Posterior vena cava (tissue), 2 donors: ENCODE data around the gene TRPV4. TPM values are rescaled to one million over a fixed set of nuclear protein-coding genes. Genes with fewer than 3 reads are reported as not detected.

ENCODE experiments used
- DNase-seq: peaks from one replicate; pipeline ENCODE4 v3.0.0-alpha.2; 2020; ENCODE audit warnings: low spot score
- intact Hi-C, 2 donors: fragments of 100-400 bp; cut with DNase I; formaldehyde crosslinking; loops; one replicate each; pipeline versions ENCODE4 v1.14.1 to v1.14.2; 2022 to 2023
- total RNA-seq, 2 donors: library from RNA; stranded (reverse); fragmentation: NEBNext Ultra II Directional; extraction: Animal tissue kit (Norgen Biotek cat#: 25700); gene quantifications; one replicate each; pipeline ENCODE4 v1.2.1, GENCODE V29; 2021
- donor health status: DM: yes; HTN: yes; CAD: no.
- donor health status: DM: yes; HTN: yes; CAD: no.

The TRPV4 gene
- total RNA-seq, 2 donors from 2014 or later = 1.1 to 2.0 TPM

DNA sequence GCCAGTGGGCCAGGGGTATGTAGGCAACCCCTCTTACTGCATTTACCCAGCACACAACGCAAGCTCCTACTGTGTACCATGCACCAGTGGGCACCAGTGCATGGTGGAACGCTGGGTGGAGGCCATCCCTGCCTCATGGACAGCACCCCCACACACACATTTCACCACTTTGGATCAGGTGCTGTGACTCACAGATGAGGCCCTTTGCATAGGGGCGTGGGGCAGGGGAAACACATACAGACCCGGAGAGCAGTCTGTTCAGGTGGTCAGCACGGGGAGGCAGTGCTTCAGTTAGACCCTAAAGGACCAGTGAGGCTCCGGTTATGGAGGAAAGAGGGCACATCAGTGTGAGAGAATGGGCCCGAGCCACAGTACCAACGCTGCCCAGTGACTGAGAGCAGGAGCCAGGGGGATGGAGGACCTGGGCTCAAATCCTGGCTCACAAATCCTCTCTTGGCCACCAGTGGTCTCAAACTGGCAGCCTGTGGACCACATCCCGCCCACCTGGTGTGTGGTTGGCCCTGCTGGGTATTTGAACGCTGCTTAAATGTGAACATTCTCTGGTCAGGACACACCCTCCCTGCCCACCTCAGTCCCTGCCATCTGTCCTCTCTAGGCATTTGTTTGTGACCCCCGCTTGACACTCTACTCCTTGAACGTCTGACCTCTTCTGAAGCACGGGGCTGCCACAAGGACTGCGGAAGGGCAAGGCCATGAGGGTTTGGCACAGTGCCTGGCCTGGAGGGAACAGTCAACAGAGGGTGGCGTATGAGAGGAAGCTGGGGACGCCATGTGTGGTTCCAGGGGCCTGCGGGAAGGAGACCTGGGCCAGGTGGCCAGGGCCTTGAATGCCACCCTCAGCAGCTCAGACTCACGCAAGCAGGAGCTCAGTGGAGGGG, 72.9 kb downstream of the TRPV4 start:
- peak; percentile 80 for DNase-seq
- intact Hi-C loops = no loop called here

DNA sequence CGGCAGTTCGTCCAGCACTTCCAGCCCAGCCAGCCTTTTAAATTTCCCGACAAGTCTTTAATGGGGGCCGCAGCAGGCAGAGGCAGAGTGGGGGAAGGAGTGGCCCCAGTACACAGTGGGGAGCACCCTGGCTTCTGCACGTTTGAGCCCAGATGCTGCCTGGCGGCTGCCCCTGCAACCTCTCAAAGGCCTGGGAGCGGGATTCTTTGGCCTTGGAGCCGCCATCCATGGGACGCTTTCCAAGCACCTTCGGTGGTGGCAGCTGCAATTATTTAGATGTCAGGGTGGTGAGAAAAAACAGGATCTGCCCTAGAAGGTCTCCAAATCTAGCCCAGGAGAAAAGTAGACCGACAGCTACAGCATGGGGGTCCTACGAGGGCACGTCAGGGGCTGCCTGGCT, 73.6 kb downstream of the TRPV4 start:
- intact Hi-C loops = no loop called here
- DNase-seq = peak; percentile 51

DNA sequence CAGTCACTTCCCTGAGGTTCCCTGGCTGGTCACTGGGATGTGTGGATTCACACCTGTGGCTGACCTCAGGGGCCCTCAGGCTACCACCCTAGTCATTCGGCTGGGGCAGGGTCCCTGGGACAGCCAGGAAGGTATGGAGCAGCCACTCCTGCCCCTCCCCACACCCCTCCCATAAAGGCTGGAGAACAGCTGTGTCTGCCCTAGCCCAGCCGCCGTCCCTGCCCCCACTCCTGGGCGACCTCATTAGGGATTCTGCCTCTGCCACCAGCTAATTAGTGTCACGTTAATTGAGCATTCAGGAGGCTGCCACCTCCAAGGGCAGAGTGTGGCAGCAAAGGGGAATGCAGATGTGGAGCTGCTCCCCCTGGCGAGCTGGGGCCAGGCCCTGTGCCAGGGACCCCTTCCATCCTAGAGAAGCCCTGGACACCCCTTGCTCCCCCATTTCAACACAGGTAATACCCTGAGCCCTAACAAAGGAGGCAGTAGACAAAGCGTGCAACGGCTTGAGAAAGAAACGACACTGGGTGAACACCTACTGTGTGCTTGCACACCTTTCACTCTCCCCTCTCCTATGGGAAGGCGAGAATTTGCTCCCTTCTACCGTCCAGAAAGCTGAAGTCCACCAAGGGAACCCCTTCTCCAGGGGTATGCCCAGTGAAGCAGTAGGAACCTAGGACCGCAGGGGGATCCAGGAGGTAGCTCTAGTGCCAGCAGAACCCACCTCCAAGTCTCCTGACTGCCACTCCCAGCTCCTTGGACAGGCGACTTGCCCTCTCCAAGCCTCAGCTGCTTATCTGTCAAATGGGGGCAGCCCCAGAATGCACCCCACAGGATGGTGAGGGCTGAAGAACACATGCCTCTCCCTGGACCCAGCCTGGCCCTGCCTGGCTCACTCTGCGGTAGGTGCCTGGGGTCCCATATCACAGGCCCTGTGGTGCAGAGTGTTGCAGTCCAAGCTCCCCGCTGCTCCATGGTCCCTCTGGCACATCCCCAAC, 74.5 kb downstream of the TRPV4 start:
- peak; percentile 55 for DNase-seq
- intact Hi-C loops = no loop called here

DNA sequence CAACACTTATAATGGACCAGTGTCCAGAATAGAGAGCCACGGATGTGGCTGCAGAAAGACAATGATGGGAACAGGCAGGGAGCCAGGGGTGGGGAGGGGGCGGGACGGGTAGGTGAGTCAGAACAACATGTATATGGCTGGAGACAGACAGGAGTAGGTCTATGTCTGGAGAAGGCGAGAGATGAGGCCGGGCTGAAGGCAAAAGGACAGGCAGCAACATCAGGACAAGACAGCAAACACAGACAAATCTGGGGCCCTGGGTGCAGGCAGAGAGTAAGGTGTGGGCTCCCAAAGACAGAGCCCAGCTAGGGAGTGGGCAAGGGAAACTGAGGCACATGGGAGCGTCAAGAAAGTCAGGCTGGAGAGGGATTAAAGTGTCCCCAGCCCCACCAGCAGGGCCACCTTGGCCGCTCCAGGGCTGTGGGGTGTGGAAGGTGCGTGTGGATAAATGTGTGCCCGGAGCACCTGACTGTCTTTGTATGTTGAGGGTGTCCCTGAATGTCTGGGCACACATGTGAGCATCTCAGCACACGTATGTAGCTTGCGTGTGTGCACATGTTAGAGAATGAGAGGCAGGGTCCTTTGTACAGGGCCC, 75.4 kb downstream of the TRPV4 start:
- DNase-seq = peak; percentile 44
- intact Hi-C loops = no loop called here

DNA sequence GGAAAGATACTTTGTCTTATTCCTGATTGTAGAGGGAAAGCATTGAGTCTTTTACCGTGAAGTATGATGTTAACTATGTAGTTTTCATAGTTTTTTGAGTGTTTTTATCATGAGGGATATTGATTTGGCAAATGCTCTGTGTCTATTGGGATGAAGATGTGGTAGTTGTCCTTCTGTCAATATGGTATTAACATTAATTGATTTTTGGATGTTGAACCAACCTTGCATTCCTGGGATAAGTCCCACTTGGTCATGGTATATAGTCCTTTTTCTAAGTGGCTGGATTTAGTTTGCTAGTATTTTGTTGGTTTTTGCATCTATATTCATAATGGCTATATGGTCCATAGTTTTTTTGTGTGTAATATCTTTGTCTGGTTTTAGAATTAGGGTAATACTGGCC, 76.7 kb downstream of the TRPV4 start:
- DNase-seq = no peak
- intact Hi-C loops = no loop called here

DNA sequence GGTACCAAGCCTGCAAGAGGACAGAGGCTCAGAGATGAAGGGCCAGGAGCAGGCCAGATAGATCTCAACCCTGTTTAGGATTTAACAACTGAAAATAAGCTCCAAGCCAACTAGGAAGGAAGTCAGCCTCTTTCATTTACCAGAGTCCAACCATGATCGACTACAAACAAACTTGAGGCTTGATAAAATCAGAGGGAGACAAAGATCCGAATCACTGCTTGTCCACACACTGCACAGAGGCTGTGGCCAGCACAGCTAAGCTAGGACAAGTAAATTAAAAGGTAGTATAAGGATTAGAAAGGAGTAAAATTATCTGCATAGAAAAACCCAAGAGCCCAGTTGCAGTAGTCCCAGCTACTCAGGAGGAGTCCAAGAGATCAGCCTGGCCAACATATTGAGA, 79.2 kb downstream of the TRPV4 start:
- DNase-seq = no peak
- intact Hi-C loops = no loop called here

DNA sequence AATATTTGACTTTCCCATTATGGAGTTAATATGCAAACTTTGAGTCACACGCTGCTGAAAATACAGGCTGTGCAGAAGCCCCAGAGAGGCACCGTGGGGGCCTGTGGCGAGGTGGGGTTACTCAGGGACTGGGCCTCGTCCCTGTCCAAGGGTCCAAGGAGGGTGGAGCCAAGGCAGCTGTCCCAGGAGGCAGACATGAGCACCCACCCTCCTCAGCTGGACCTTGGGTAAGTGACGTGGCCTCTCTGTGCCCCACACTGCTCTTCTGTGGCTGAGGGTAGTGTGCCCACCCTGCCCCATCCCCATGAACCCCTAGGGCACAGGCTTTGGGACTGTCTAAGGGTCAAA, 80.2 kb downstream of the TRPV4 start:
- peak; percentile 49 for DNase-seq
- intact Hi-C loops = no loop called here

DNA sequence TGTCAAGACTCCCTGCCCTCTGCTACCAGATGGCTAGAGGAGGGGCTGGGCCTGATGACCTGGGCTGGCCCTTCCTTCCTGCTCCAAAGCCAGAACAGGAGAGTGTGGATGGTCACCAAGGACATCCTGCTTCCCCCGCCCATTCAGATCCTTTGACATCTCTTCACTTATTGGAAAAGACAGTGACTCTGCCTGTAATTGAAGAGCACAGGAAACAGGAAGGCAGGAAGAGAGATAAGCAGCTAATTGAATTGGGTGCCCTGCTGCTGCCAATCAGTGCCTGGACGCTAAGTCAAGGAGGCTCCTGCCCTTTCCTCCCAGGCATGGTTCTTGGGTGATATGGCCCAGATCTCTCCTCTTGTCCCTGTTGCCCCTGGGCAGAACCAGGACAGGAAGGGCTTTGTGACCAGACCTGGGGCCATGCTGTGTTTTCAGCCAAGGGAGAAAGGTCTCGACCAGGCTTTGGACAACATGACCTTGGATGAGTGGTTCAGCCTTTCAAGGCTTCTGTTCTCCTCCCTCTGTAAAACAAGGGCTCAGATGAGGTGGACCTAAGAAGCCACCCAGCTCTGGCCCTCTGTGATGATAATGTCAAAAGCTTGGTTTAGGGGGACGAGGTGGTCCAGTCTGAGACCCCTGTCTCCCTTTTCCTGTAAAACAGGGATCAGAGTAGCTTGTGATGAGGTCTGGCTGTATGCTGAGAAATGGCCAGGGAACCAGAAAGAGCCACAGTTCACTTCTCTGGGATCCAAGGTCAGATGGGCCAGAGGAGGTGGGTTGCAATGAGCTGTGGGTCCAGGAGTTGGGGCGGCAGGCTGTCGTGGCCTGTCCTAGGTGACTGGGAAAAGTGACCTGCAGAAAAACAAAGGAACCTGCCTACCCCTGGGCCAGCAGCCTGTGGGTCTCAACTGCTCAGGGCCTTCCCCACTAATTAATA, 80.8 kb downstream of the TRPV4 start:
- intact Hi-C loops = no loop called here
- peak; percentile 34 for DNase-seq

DNA sequence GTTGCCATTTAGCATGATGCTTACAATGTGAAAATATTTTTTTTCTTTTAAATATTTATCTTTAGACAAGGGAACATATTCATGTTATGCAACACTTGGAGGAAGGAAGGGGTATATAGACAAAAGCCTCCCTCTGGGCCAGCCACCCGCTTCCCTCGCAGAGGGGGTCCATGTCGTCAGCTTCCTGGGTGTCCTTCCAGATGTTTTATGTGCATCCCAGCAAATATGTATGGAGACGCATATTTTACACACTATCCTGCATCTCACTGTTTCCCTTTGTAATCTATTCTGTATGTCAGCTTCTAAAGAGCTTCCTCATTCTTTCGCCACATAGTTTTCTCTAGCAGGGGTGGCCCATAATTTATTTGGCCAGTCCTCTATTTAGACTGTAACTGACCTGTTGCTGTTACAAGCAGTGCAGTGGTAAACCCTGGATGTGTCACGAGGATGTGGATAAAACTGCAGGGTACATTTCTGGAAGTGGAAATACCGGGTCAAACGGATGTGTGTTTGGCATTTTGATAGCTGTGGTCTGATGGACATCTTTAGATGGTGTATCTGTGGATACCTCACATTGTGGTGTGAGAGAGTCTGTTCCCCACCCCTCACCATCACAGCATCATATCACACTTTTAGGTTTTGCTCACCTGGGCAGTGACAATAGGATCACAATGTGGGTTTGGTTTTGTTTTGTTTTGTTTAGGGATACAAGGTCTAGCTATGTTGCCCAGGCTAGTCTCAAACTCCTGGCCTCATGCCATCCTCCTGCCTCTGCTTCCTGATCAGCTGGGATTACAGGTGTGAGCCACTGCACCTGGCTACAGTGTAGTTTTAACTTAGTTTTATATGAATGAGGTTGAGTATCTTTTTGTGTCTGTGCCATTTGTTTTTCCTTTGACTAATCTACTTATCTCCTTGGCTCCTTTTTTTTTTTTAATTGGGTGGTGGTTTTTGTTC, 87.9 kb downstream of the TRPV4 start:
- DNase-seq = peak; percentile 26
- intact Hi-C loops = no loop called here

DNA sequence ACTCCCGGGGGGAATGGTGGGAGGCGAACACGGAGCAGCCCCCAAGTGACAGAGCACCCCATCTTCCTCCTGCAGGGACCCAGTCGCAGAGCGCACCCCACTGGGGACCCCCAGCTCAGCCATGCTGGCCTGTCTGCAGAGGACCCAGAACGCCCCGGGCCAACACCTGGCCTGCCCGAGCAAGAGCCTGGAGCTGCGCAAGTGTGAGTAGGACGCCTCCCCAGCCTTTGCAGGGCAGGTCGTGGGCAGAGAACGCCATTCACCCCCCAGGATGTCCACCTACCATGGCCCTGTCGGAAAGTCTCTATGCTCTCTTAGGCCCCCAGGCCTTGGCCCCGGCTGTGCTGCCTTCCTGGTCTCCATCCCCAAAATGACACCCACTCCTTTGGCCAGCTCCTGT, 89.2 kb downstream of the TRPV4 start:
- DNase-seq = peak; percentile 61

DNA sequence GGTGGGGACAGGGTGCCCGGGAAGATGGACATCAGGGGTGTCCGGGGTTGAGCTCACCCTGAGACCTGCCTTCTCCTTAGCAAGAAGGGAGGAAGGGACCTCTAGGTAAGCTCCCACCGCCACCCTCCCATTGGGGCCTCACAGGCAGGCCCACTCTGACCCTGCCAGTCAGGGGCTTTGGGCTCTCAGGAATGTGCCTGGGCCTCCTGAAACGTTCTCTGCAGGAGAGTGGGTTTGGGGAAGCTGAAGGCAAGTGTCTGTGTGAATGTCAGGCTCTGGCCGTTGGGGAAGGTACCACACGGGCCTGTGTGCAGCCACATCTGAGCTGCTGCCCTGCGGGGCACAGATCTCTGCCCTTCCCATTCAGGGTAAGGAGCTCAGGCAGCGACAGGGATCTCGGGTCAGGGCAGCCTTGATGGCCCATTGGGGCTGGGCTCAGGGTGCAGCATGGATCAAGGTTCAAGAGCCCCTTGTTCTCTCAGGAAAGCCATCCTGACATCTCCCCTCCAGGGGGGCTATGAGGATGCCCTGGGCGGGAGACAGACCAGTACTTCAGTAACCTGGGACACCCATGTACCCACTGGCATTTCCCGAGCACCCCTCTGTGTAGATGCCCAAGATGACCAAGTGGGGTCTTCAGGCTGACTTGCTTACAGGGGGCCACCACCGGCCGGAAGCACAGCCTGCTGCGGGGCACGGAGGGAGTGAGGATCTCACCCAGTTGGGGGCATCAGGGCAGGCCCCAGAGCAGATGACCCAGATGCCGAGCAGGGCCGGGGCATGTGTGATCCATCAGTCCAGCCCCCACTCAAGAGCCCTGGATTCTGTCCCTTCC, 89.9 kb downstream of the TRPV4 start:
- DNase-seq = peak; percentile 68
- intact Hi-C loops = no loop called here

More for the DNA sequence above, 89.2 kb downstream of the TRPV4 start:
- intact Hi-C loops = no loop called here

DNA sequence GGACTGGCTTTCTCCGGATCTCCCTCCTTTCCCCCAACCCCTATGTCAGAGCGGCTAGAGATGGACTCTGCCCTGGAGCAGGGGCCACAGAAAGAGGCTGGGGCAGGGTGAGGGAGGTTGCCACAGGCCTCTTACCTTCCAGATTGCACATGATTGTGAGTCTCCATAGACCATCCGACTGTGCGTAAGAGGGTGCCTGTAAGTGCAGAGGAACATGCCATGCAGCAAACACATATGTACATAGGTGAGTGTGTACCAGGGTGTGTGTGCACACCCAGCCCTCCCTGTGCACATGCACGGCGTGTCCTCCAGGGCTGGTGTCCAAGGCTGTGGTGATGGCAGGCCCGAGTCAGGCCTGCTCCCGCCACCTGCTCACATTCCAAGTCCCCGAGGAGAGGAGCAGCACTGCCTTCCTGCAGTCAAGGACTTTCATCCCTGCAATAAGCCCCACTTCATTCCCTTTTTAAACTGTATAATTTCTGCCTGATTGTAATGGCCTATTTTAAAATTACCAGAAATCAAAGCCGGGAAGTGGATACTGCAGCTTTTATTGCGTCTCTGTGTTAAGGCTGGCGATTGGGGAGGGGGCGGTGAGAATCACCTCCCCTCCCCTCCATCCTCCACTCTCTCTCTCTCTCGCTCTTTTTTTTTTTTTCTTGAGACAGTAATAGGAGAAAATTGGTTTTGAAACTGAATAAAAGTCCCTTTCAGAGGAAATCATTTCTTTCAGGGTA, 91.1 kb downstream of the TRPV4 start:
- intact Hi-C loops = no loop called here
- DNase-seq = peak; percentile 56

DNA sequence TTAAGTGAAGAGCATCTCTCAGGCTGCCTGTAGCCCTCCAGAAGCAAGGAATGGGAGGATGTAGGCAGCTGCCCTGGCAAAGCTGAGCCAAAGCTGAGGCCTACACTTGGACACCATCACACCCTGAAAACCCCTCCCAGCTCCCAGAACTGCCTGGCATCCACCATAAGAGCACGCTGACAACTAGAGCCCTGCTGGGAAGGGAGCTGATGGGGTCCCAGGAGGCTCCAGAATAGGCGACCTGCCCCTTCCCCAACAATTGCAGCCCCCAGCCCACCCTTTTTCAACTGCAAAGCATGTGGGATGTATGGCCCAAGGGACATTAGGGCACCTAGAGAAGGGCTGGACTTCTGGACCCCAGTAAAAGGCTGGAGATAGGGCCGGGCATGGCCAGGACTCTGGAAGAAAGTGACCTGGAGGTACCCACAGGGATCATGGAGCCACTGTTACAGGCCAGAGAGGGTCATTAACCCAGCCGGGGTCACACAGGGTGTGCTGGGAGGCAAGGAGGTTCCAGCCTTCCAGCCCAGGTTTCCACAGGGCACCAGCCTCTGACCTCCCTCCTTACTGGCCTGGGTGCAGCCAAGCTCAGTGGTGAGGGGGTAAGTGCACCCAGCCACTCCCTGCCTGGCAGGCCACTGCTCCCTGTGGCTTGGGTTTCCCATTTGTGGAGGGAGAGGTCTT, 91.8 kb downstream of the TRPV4 start:
- DNase-seq = peak; percentile 56
- intact Hi-C loops = no loop called here

DNA sequence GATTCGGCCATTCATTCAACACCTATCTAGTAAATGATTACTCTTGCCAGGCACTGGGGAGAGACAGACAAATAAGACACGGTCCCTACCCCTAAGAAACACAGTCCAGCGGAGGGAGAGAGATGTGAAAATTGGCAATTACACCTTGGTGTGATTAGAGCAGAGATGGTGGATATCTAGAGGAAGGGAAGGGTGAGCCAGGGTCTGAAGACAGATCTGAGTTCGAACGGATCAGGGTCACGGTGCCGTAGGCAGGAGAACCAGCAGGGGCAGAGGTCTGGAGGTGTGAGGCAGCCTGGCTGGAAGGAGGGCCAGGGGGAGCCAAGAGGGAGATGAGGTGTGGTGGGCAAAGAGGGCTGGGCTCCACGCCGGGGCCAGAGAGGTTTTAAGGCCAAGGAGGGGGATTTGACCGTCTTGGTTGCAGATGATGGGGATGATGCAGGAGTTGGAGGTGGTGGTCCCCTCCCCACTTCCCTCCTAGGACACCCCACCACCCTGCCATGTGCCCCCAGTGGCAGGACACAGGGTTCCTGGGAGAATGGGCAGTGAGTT, 92.4 kb downstream of the TRPV4 start:
- peak; percentile 60 for DNase-seq
- intact Hi-C loops = loop anchor here in 1 of 2 donors (1.0 kb wide), 1 partner anchor 28 kb away; no protein-coding TSS in a partner anchor
